Colonic mucosa (tissue), 4 donors: ENCODE data around the gene ACY1. TPM values are rescaled to one million over a fixed set of nuclear protein-coding genes. Genes with fewer than 3 reads are reported as not detected.

Experiments used
- DNase-seq: peaks from one replicate; pipeline ENCODE4 v3.0.0-alpha.2; 2020
- H3K27ac ChIP-seq: fragments of 200-600 bp; one replicate; pipeline ENCODE4 v1.8.0; 2021
- H3K27me3 ChIP-seq: fragments of 200-600 bp; one replicate; pipeline ENCODE4 v1.8.0; 2021
- H3K36me3 ChIP-seq: fragments of 200-600 bp; one replicate; pipeline ENCODE4 v1.8.0; 2021
- H3K4me1 ChIP-seq: fragments of 200-600 bp; one replicate; pipeline ENCODE4 v1.8.0; 2021; ENCODE audit warnings: mild to moderate bottlenecking
- H3K4me3 ChIP-seq: fragments of 200-600 bp; one replicate; pipeline ENCODE4 v1.8.0; 2021
- H3K9ac ChIP-seq, 2 donors: one replicate each; pipeline ENCODE4 v1.7.0; 2013; ENCODE audit warnings: control low read depth in 2 of 2, low read depth in 2 of 2, low read length in 2 of 2
- H3K9me3 ChIP-seq: fragments of 200-600 bp; one replicate; pipeline ENCODE4 v1.8.0; 2021
- CTCF ChIP-seq: fragments of 200-600 bp; IDR thresholded peaks from one replicate; pipeline ENCODE4 v1.8.0; 2022; ENCODE audit warnings: antibody characterized with exemption, mild to moderate bottlenecking
- intact Hi-C: fragments of 100-400 bp; cut with DNase I; formaldehyde crosslinking; loops from one replicate; pipeline ENCODE4 v1.14.1; 2022
- total RNA-seq, 2 donors: library from RNA; stranded (reverse); fragmentation: NEBNext Ultra II Directional in 1 of 2; extraction: Animal tissue kit (Norgen Biotek cat#: 25700) in 1 of 2; gene quantifications; one replicate each; pipeline ENCODE4 v1.2.1, GENCODE V29; 2021
- donor health status: healthy.
- donor health status: DM: no; HTN: no; CAD: no.
- donor health status: DM: no; HTN: no; CAD: no.

The ACY1 gene
- total RNA-seq, 2 donors from 2014 or later = 137 to 153 TPM

DNA sequence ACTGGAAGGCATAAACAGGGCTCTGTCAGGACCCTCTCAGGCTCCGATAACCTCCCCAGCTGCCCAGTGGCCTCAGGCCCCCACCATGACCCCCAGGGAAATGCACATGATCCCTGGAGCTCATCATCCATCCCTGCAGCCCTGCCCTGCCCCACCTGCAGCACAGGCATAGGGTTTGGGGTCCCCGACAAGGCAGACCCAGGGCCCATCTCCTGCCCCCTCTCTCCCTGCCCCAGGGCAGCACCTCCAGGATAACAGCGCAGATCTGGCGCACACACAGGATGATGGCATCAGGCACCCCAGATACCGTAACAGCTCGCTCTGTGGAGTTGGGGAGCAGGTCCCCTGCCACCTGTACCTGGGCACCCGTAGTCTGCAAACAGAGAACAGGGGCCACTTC lies 23.7 kb upstream of the ACY1 start:
- no peak for TF ChIP-seq CTCF
- DNase-seq = no peak
- no peak overlapping the region for H3K27ac ChIP-seq
- H3K9ac ChIP-seq = no peak overlapping the region
- no peak overlapping the region for H3K4me3 ChIP-seq
- H3K36me3 ChIP-seq = no peaks in the 10 kb centered on the region
- intact Hi-C loops = no loop called here
- H3K27me3 ChIP-seq = no peaks in the 10 kb centered on the region
- peaks cover 6% of the 10 kb centered on the region for H3K4me1 ChIP-seq
- no peaks in the 10 kb centered on the region for H3K9me3 ChIP-seq

DNA sequence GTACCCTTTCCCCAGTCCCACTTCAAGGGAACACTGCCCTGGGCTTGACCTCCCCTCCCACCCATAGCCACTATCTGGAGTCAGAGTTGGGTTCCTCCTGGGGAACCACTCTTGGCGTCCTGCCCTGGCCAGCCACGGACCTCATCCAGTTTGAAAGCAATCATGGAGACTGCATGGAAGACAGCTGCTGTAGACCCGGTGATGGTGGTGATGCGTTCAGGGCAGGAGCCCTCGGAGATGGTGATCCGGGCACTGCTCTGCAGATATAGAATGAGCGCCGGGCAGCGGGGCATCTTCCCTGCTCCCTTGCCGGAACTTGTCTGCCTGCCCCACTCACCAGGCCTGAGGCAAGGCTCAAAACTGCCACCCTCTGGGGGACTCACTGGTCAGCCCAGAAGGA lies 22.9 kb upstream of the ACY1 start:
- no peak for TF ChIP-seq CTCF
- no peak overlapping the region for H3K4me3 ChIP-seq
- H3K27me3 ChIP-seq = no peaks in the 10 kb centered on the region
- intact Hi-C loops = no loop called here
- no peak overlapping the region for H3K9ac ChIP-seq
- DNase-seq = no peak
- no peaks in the 10 kb centered on the region for H3K9me3 ChIP-seq
- H3K36me3 ChIP-seq = no peaks in the 10 kb centered on the region
- H3K27ac ChIP-seq = no peak overlapping the region
- H3K4me1 ChIP-seq = peaks cover 6% of the 10 kb centered on the region

DNA sequence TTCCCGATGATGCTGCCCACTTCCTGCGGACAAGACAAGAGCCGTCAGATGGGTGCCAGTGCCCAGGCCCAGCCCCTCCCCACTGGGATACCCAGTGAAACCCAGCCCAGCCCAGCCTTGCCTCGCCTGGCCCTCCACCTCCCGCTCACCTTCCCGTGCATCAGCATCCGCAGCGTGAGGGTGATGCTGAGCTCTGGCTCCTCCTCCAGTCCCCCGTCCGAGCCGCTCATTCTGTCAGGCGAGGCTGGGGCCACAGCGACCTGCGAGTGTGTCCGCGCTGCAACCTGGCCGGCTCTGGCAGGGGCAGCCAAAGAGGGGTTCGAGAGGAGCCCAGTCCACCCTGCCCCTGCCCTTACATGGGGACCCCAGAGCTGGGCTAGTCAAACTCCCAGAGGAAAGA lies 22.3 kb upstream of the ACY1 start:
- H3K4me3 ChIP-seq = no peak overlapping the region
- H3K27me3 ChIP-seq = no peaks in the 10 kb centered on the region
- no peak for TF ChIP-seq CTCF
- no peak for DNase-seq
- no peaks in the 10 kb centered on the region for H3K9me3 ChIP-seq
- H3K27ac ChIP-seq = no peak overlapping the region
- H3K36me3 ChIP-seq = no peaks in the 10 kb centered on the region
- H3K4me1 ChIP-seq = peaks cover 6% of the 10 kb centered on the region
- no peak overlapping the region for H3K9ac ChIP-seq
- intact Hi-C loops = no loop called here

DNA sequence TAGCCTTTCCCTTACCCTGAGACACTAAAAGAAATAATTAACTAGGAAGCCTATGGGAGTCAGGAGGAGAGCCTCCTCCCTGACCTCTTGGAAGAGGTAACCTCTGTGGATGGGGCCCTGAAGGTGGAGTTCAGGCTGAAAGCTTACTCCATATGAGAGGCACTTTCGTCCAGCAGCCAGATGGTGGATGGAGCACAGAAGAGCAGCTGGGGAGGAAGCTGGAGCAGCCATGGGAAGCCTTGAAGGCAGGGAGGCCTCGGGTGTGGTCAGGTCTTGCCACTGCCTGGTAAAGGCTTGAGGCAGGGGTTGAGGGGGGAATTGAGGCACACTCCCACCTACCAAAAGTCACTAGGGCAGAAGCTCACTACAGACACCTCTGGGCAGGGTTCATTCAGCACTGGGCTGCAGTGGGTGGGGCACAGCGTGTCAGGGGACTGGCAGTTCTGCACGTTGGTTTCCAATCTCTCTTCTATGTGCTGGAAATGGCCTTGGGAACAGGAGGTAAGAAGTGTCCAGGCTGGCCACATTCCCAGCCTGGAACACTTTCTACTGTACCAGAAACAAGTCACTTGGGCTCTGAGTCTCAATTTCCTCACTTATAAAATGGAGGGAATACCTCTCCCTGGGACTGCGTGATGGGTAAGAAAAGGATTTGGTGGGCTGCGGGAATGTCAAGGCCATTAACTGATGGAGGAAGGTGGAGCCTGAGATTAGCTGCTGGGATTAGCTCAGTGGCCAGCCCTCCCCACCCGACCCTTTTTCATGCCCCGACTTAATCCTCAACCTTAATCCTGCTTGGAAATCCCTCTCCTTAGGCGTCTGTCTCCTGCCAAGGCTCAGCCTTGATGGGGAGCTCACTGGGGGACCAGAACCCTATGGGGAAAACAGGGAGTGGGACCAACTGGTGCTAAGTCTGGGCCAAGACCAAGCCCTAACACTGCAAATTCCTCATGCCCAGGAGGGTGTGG lies 21.4 kb upstream of the ACY1 start:
- intact Hi-C loops = no loop called here
- Histone ChIP-seq H3K4me3 (no peak overlapping the region), H3K9ac (no peak overlapping the region), H3K9me3 (no peaks in the 10 kb centered on the region), H3K4me1 (no peaks in the 10 kb centered on the region), H3K27ac (no peak overlapping the region), H3K36me3 (no peaks in the 10 kb centered on the region), H3K27me3 (no peaks in the 10 kb centered on the region)
- DNase-seq = no peak
- no peak for TF ChIP-seq CTCF

GRCh38 chr3:51962854-51963530 lies 20.3 kb upstream of the ACY1 start:
- no peak for TF ChIP-seq CTCF
- intact Hi-C loops = no loop called here
- Histone ChIP-seq H3K4me1 (no peaks in the 10 kb centered on the region), H3K9ac (no peak overlapping the region), H3K4me3 (no peak overlapping the region), H3K27ac (no peak overlapping the region), H3K27me3 (no peaks in the 10 kb centered on the region), H3K9me3 (no peaks in the 10 kb centered on the region), H3K36me3 (no peaks in the 10 kb centered on the region)
- no peak for DNase-seq
